SK-N-SH (cell line): ENCODE data around the gene FSTL5.

Experiments
- CTCF ChIP-seq: fragments of 200-600 bp; sonication (generic); IDR thresholded peaks from 2 replicates; pipeline ENCODE4 v1.6.1; 2017; ENCODE audit warnings: antibody characterized with exemption, mild to moderate bottlenecking, moderate library complexity
- YY1 ChIP-seq: IDR thresholded peaks from 2 replicates; pipeline ENCODE4 v1.4.0; 2012; ENCODE audit warnings: low read depth, mild to moderate bottlenecking
- TF ChIP-seq, protein P1 (sequence below): IDR thresholded peaks from 2 replicates; pipeline ENCODE4 v1.6.1; 2012; ENCODE audit warnings: mild to moderate bottlenecking, low read depth, low read length, moderate library complexity

DNA sequence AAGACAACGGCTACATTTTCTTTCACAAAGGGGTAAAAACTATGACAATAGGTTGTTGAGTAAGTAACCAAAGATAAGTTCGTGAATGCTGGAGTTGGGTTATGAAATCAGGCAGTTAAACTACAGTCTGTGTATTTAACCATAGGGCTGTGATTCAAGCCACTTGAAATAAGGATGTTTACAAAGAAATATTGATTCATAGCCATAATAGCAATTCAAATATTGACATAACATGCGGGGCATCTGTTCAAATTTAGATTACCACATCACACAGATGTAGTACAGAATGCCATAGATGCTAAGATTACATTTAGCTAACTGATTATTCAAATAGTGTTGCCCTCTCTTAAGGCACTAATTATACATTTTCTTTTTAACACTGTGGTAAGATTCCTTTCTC is 364.1 kb downstream of the FSTL5 start:
- no peak for TF ChIP-seq CTCF
- TF ChIP-seq, protein P1, sequence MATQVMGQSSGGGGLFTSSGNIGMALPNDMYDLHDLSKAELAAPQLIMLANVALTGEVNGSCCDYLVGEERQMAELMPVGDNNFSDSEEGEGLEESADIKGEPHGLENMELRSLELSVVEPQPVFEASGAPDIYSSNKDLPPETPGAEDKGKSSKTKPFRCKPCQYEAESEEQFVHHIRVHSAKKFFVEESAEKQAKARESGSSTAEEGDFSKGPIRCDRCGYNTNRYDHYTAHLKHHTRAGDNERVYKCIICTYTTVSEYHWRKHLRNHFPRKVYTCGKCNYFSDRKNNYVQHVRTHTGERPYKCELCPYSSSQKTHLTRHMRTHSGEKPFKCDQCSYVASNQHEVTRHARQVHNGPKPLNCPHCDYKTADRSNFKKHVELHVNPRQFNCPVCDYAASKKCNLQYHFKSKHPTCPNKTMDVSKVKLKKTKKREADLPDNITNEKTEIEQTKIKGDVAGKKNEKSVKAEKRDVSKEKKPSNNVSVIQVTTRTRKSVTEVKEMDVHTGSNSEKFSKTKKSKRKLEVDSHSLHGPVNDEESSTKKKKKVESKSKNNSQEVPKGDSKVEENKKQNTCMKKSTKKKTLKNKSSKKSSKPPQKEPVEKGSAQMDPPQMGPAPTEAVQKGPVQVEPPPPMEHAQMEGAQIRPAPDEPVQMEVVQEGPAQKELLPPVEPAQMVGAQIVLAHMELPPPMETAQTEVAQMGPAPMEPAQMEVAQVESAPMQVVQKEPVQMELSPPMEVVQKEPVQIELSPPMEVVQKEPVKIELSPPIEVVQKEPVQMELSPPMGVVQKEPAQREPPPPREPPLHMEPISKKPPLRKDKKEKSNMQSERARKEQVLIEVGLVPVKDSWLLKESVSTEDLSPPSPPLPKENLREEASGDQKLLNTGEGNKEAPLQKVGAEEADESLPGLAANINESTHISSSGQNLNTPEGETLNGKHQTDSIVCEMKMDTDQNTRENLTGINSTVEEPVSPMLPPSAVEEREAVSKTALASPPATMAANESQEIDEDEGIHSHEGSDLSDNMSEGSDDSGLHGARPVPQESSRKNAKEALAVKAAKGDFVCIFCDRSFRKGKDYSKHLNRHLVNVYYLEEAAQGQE: no peak
- no peak for TF ChIP-seq YY1
